NCI-H2107 treated with DMSO at 0.1 percent for 48 hours (cell line): ENCODE data around the gene XPO5.
"Not testable (repeated sequence)": the region's sequence is repeated elsewhere in the genome, so short reads cannot be mapped to it uniquely, and the experiment has no call there.

Source experiments
- DNase-seq: peaks from one replicate; lab custom pipeline; 2025; ENCODE audit not compliant: unreplicated experiment; lab: John Stamatoyannopoulos, UW

Gene XPO5

GRCh38 chr6:43584892-43585570 is 9.2 kb upstream of the XPO5 start:
- no peak for DNase-seq

GRCh38 chr6:43582911-43583310 is 7.1 kb upstream of the XPO5 start:
- DNase-seq = no peak

- no peak for DNase-seq
Observed at GRCh38 chr6:43579171-43579570, 3.3 kb upstream of the XPO5 start.

GRCh38 chr6:43578748-43579147 is 2.9 kb upstream of the XPO5 start:
- no peak for DNase-seq

GRCh38 chr6:43575105-43575771 is 600 bp downstream of the XPO5 start:
- DNase-seq = no peak

GRCh38 chr6:43572015-43572414 is 3.8 kb downstream of the XPO5 start:
- DNase-seq = no peak

GRCh38 chr6:43570876-43571441 is 4.9 kb downstream of the XPO5 start:
- no peak for DNase-seq

- DNase-seq = no peak
Observed at GRCh38 chr6:43559328-43559727, 16.5 kb downstream of the XPO5 start.

GRCh38 chr6:43557620-43558019 is 18.2 kb downstream of the XPO5 start:
- not testable (repeated sequence) for DNase-seq

GRCh38 chr6:43547222-43547621 is 28.6 kb downstream of the XPO5 start:
- no peak for DNase-seq

- DNase-seq = no peak
Observed at GRCh38 chr6:43544461-43544860, 31.4 kb downstream of the XPO5 start.

- no peak for DNase-seq
Observed at GRCh38 chr6:43541774-43542471, 33.9 kb downstream of the XPO5 start.

GRCh38 chr6:43540507-43540906 is 35.3 kb downstream of the XPO5 start:
- DNase-seq = no peak

GRCh38 chr6:43539409-43539808 is 36.4 kb downstream of the XPO5 start:
- not testable (repeated sequence) for DNase-seq

- not testable (repeated sequence) for DNase-seq
Observed at GRCh38 chr6:43538986-43539385, 36.9 kb downstream of the XPO5 start.

GRCh38 chr6:43532201-43532600 is 43.6 kb downstream of the XPO5 start:
- DNase-seq = no peak

GRCh38 chr6:43524483-43524961 is 51.3 kb downstream of the XPO5 start:
- no peak for DNase-seq

GRCh38 chr6:43523284-43523683 is 52.6 kb downstream of the XPO5 start:
- DNase-seq = no peak

GRCh38 chr6:43522547-43523261 is 53.1 kb downstream of the XPO5 start:
- DNase-seq = no peak

GRCh38 chr6:43521836-43522235 is 54.0 kb downstream of the XPO5 start:
- DNase-seq = peak; percentile 37

GRCh38 chr6:43520097-43520496 is 55.7 kb downstream of the XPO5 start:
- DNase-seq = no peak
